GM18505 (cell line): ENCODE data around the gene HYLS1.
A peak's percentile ranks its signal among the peaks of the same experiment; 100 is the strongest.
"Not testable (repeated sequence)": the region's sequence is repeated elsewhere in the genome, so short reads cannot be mapped to it uniquely, and the experiment has no call there.

Experiments used
- ATAC-seq: cut with Tn5 transposase; IDR thresholded peaks from one replicate; pipeline ENCODE4 v1.9.1; 2021; ENCODE audit not compliant: unreplicated experiment
- POLR2A ChIP-seq: IDR thresholded peaks from 4 replicates; pipeline ENCODE4 v1.6.1; 2011; ENCODE audit warnings: borderline replicate concordance; ENCODE audit not compliant: insufficient read depth, insufficient read length; ENCODE audit errors: extremely low read depth

Gene HYLS1

GRCh38 chr11:125887373-125888324 is at the start of gene HYLS1:
HYLS1 (plus strand) TSS chr11:125887668; CDS start chr11:125899369, 11,701 bp downstream.
- ATAC-seq = peak; percentile 82

GRCh38 chr11:125842321-125842948 is 45.0 kb upstream of the HYLS1 start:
- ATAC-seq = no peak
- no peak for TF ChIP-seq POLR2A

More at GRCh38 chr11:125887373-125888324, at the start of gene HYLS1:
- TF ChIP-seq POLR2A = peak; percentile 80

GRCh38 chr11:125846188-125846587 is 41.3 kb upstream of the HYLS1 start:
- no peak for ATAC-seq
- TF ChIP-seq POLR2A = no peak

- ATAC-seq = not testable (repeated sequence)
These were observed 29.8 kb upstream of the HYLS1 start for GRCh38 chr11:125857670-125858069.

- not testable (repeated sequence) for ATAC-seq
These were observed 24.7 kb upstream of the HYLS1 start for GRCh38 chr11:125862786-125863185.

- ATAC-seq = not testable (repeated sequence)
These were observed 22.1 kb upstream of the HYLS1 start for GRCh38 chr11:125865354-125865753.

GRCh38 chr11:125869521-125869920 is 17.9 kb upstream of the HYLS1 start:
- ATAC-seq = no peak
- TF ChIP-seq POLR2A = no peak

- TF ChIP-seq POLR2A = no peak
These were observed 15.9 kb upstream of the HYLS1 start for GRCh38 chr11:125871391-125872137.

GRCh38 chr11:125872138-125872491 is 15.4 kb upstream of the HYLS1 start:
- no peak for TF ChIP-seq POLR2A
- ATAC-seq = no peak

More at GRCh38 chr11:125871391-125872137, 15.9 kb upstream of the HYLS1 start:
- ATAC-seq = no peak

- no peak for ATAC-seq
- no peak for TF ChIP-seq POLR2A
These were observed 13.4 kb upstream of the HYLS1 start for GRCh38 chr11:125873881-125874555.

GRCh38 chr11:125874556-125875124 is 12.8 kb upstream of the HYLS1 start:
- ATAC-seq = no peak
- TF ChIP-seq POLR2A = no peak

GRCh38 chr11:125881291-125881690 is 6.2 kb upstream of the HYLS1 start:
- no peak for ATAC-seq
- TF ChIP-seq POLR2A = no peak

- TF ChIP-seq POLR2A = no peak
- no peak for ATAC-seq
These were observed 4.1 kb upstream of the HYLS1 start for GRCh38 chr11:125883375-125883774.
